H9 (cell line): ENCODE results near the gene PRUNE2. TPM values are rescaled to one million over a fixed set of nuclear protein-coding genes. Genes with fewer than 3 reads are reported as not detected.

Experiments used
- DNase-seq: peaks from one replicate; pipeline ENCODE4 v3.0.0-alpha.2; 2017
- H2AFZ ChIP-seq: one replicate; pipeline ENCODE4 v1.6.1; 2013; ENCODE audit warnings: mild to moderate bottlenecking, low read length, control low read depth, moderate library complexity
- H2AK5ac ChIP-seq: 2 replicates; pipeline ENCODE4 v1.6.1; 2013; ENCODE audit warnings: low read length, control low read depth, mixed read lengths; ENCODE audit not compliant: insufficient read length
- H2BK120ac ChIP-seq: one replicate; pipeline ENCODE4 v1.6.1; 2013; ENCODE audit warnings: low read depth, mild to moderate bottlenecking, low read length, control low read depth, inconsistent platforms; ENCODE audit not compliant: poor library complexity, severe bottlenecking
- H2BK12ac ChIP-seq: 2 replicates; pipeline ENCODE4 v1.6.1; 2013; ENCODE audit warnings: low read length, control low read depth, mixed read lengths, low read depth; ENCODE audit not compliant: insufficient read length
- H2BK15ac ChIP-seq: 2 replicates; pipeline ENCODE4 v1.6.1; 2013; ENCODE audit warnings: low read depth, low read length, control low read depth
- H2BK20ac ChIP-seq: one replicate; pipeline ENCODE4 v1.6.1; 2013; ENCODE audit warnings: low read depth, mild to moderate bottlenecking, low read length, control low read depth, inconsistent platforms; ENCODE audit not compliant: poor library complexity, severe bottlenecking
- H2BK5ac ChIP-seq: 2 replicates; pipeline ENCODE4 v1.6.1; 2013; ENCODE audit warnings: low read length, control low read depth, mixed read lengths; ENCODE audit not compliant: insufficient read length
- H3K14ac ChIP-seq: 2 replicates; pipeline ENCODE4 v1.6.1; 2013; ENCODE audit warnings: low read length, control low read depth; ENCODE audit not compliant: insufficient read depth
- H3K18ac ChIP-seq: 2 replicates; pipeline ENCODE4 v1.6.1; 2013; ENCODE audit warnings: low read depth, mild to moderate bottlenecking, mixed read lengths, low read length, control low read depth; ENCODE audit not compliant: insufficient read length
- H3K23ac ChIP-seq: 2 replicates; pipeline ENCODE4 v1.6.1; 2013; ENCODE audit warnings: low read length, control low read depth, mixed read lengths, low read depth; ENCODE audit not compliant: insufficient read length
- H3K23me2 ChIP-seq: 2 replicates; pipeline ENCODE4 v1.6.1; 2013; ENCODE audit warnings: low read depth, mild to moderate bottlenecking, mixed read lengths, low read length, control low read depth; ENCODE audit not compliant: insufficient read length, poor library complexity, severe bottlenecking
- H3K27ac ChIP-seq: 2 replicates; pipeline ENCODE4 v1.5.1; 2013; ENCODE audit warnings: low read length, control low read depth, mixed read lengths, low read depth; ENCODE audit not compliant: insufficient read length
- H3K27me3 ChIP-seq: 2 replicates; pipeline ENCODE4 v1.6.1; 2013; ENCODE audit warnings: low read length, control low read depth, inconsistent platforms; ENCODE audit not compliant: insufficient read depth
- H3K4ac ChIP-seq: 2 replicates; pipeline ENCODE4 v1.6.1; 2013; ENCODE audit warnings: low read depth, mild to moderate bottlenecking, control low read depth, inconsistent platforms, low read length, moderate library complexity
- H3K4me1 ChIP-seq: 2 replicates; pipeline ENCODE4 v1.6.1; 2013; ENCODE audit warnings: low read length, control low read depth, inconsistent platforms; ENCODE audit not compliant: insufficient read depth
- H3K4me2 ChIP-seq: 2 replicates; pipeline ENCODE4 v1.6.1; 2013; ENCODE audit warnings: low read length, control low read depth, mixed read lengths; ENCODE audit not compliant: insufficient read length, insufficient read depth
- H3K56ac ChIP-seq: 2 replicates; pipeline ENCODE4 v1.6.1; 2013; ENCODE audit warnings: low read depth, mild to moderate bottlenecking, mixed read lengths, low read length, control low read depth; ENCODE audit not compliant: insufficient read length
- H3K79me1 ChIP-seq: 2 replicates; pipeline ENCODE4 v1.6.1; 2013; ENCODE audit warnings: low read depth, mild to moderate bottlenecking, moderate library complexity, low read length, control low read depth, inconsistent platforms; ENCODE audit not compliant: insufficient read depth, poor library complexity, severe bottlenecking
- H3K79me2 ChIP-seq: 2 replicates; pipeline ENCODE4 v1.6.1; 2013; ENCODE audit warnings: low read length, control low read depth, inconsistent platforms; ENCODE audit not compliant: insufficient read depth
- H3K9ac ChIP-seq: 2 replicates; pipeline ENCODE4 v1.6.1; 2013; ENCODE audit warnings: low read length, control low read depth, mixed read lengths; ENCODE audit not compliant: insufficient read length; ENCODE audit errors: extremely low read depth
- H3K9me3 ChIP-seq: one replicate; pipeline ENCODE4 v1.6.1; 2013; ENCODE audit warnings: low read depth, low read length, inconsistent platforms; ENCODE audit not compliant: control insufficient read depth
- H3T11ph ChIP-seq: one replicate; pipeline ENCODE4 v1.6.1; 2013; ENCODE audit warnings: mild to moderate bottlenecking, low read length, control low read depth, inconsistent platforms
- H4K20me1 ChIP-seq: one replicate; pipeline ENCODE4 v1.6.1; 2013; ENCODE audit not compliant: control insufficient read depth, insufficient read length, insufficient read depth
- H4K5ac ChIP-seq: 2 replicates; pipeline ENCODE4 v1.6.1; 2013; ENCODE audit warnings: low read depth, mild to moderate bottlenecking, mixed read lengths, low read length, control low read depth; ENCODE audit not compliant: insufficient read length
- H4K8ac ChIP-seq: replicated peaks from 2 replicates; pipeline ENCODE4 v1.6.1; 2013; ENCODE audit warnings: low read length, control low read depth, mixed read lengths, low read depth; ENCODE audit not compliant: insufficient read length
- H4K91ac ChIP-seq: 2 replicates; pipeline ENCODE4 v1.6.1; 2013; ENCODE audit warnings: low read depth, mild to moderate bottlenecking, moderate library complexity, mixed read lengths, low read length, control low read depth; ENCODE audit not compliant: insufficient read length
- H3K27ac Mint-ChIP-seq, 3 experiments: 2 replicates in 2 of 3; 3 replicates in 1 of 3; pipeline ENCODE4 v1.8.0; 2020 to 2021; ENCODE audit warnings: mixed read lengths in 3 of 3, mild to moderate bottlenecking in 1 of 3, moderate library complexity in 1 of 3
- H3K27me3 Mint-ChIP-seq: 2 replicates; pipeline ENCODE4 v1.8.0; 2021; ENCODE audit warnings: low read depth, mild to moderate bottlenecking, moderate library complexity, mixed read lengths
- H3K36me3 Mint-ChIP-seq, 3 experiments: 2 replicates in 2 of 3; 3 replicates in 1 of 3; pipeline ENCODE4 v1.8.0; 2020 to 2021; ENCODE audit warnings: low read depth in 3 of 3, mixed read lengths in 3 of 3; ENCODE audit not compliant: insufficient read depth in 1 of 3
- H3K4me1 Mint-ChIP-seq, 2 experiments: 2 replicates each; pipeline ENCODE4 v1.8.0; 2020; ENCODE audit warnings: mixed read lengths in 2 of 2
- H3K4me3 Mint-ChIP-seq, 2 experiments: 2 replicates in 1 of 2; 3 replicates in 1 of 2; pipeline ENCODE4 v1.8.0; 2020 to 2021; ENCODE audit warnings: mild to moderate bottlenecking in 2 of 2, mixed read lengths in 2 of 2, moderate library complexity in 1 of 2
- H3K9me3 Mint-ChIP-seq, 2 experiments: 2 replicates in 1 of 2; 3 replicates in 1 of 2; pipeline ENCODE4 v1.8.0; 2020; ENCODE audit warnings: mild to moderate bottlenecking in 2 of 2, mixed read lengths in 2 of 2, moderate library complexity in 1 of 2
- WGBS: extraction: QIAGEN DNeasy Blood & Tissue Kit; methylation state at CpG from one replicate; pipeline ENCODE4 v1.1.7; 2013; ENCODE audit warnings: missing lambda C conversion rate, low lambda C conversion rate, mixed read lengths; ENCODE audit not compliant: insufficient read length; ENCODE audit errors: extremely low coverage; 5-methylcytosine and 5-hydroxymethylcytosine counted together
- total RNA-seq: library from RNA; stranded (reverse); gene quantifications from 2 replicates; pipeline ENCODE4 v1.2.1, GENCODE V29; 2021
- TF ChIP-seq, protein P1 (sequence below): fragments of 200-600 bp; sonication (generic); conservative IDR thresholded peaks from 3 replicates; pipeline ENCODE4 v1.8.0; 2021; ENCODE audit warnings: antibody characterized with exemption, mild to moderate bottlenecking

Gene PRUNE2
- total RNA-seq, 1 experiment from 2014 or later, result 12.1 TPM

DNA sequence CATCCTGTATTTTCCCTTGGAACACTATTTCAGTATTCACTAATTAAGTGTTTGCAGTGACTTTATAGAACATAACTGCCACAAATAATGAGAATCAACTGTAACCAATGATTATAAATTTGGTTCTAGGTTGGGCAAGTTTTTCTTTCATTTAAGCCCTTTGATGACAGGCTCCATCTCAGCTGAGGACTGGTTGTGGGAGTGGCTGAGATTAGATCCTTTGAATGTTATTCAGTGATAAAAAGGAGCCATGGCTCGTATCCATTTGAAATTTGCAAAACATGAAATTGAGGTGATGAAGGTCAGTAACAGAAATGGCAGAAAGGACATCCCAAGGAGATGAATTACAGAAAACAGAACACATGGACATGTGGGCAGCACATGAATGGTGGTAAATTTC, 279.8 kb downstream of the PRUNE2 start:
- Histone ChIP-seq H2BK12ac (no peak overlapping the region), H3K4ac (no peak overlapping the region), H4K5ac (no peak overlapping the region), H2AK5ac (no peak overlapping the region), H3K79me2 (no peaks in the 10 kb centered on the region), H3K9me3 (no peaks in the 10 kb centered on the region), H2AFZ (no peak overlapping the region), H4K8ac (no peak overlapping the region), H2BK120ac (no peak overlapping the region), H3T11ph (no peak overlapping the region), H3K4me2 (no peak overlapping the region), H3K9ac (no peak overlapping the region), H3K14ac (no peak overlapping the region), H2BK20ac (no peak overlapping the region), H3K23me2 (no peaks in the 10 kb centered on the region), H3K18ac (no peak overlapping the region), H2BK15ac (no peak overlapping the region), H3K56ac (no peak overlapping the region), H3K27me3 (no peaks in the 10 kb centered on the region), H4K91ac (no peak overlapping the region), H3K27ac (no peak overlapping the region), H3K79me1 (no peaks in the 10 kb centered on the region), H4K20me1 (no peaks in the 10 kb centered on the region), H3K23ac (no peak overlapping the region), H2BK5ac (no peak overlapping the region), H3K4me1 (no peaks in the 10 kb centered on the region)
- TF ChIP-seq, protein P1, sequence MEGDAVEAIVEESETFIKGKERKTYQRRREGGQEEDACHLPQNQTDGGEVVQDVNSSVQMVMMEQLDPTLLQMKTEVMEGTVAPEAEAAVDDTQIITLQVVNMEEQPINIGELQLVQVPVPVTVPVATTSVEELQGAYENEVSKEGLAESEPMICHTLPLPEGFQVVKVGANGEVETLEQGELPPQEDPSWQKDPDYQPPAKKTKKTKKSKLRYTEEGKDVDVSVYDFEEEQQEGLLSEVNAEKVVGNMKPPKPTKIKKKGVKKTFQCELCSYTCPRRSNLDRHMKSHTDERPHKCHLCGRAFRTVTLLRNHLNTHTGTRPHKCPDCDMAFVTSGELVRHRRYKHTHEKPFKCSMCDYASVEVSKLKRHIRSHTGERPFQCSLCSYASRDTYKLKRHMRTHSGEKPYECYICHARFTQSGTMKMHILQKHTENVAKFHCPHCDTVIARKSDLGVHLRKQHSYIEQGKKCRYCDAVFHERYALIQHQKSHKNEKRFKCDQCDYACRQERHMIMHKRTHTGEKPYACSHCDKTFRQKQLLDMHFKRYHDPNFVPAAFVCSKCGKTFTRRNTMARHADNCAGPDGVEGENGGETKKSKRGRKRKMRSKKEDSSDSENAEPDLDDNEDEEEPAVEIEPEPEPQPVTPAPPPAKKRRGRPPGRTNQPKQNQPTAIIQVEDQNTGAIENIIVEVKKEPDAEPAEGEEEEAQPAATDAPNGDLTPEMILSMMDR, result no peak
- WGBS, result no CpG with 5 or more reads among the region's 1 CpG
- peaks cover 10% of the 10 kb centered on the region in 2 experiments for H3K4me1 Mint-ChIP-seq
- no peak overlapping the region for H3K4me3 Mint-ChIP-seq
- no peak for DNase-seq
- H3K27me3 Mint-ChIP-seq, result no peaks in the 10 kb centered on the region
- H3K27ac Mint-ChIP-seq, result no peak overlapping the region
- H3K9me3 Mint-ChIP-seq, result no peaks in the 10 kb centered on the region
- H3K36me3 Mint-ChIP-seq, result no peaks in the 10 kb centered on the region
